EL (cell line): ENCODE data around the gene SYT13.
"Not testable (repeated sequence)": the region's sequence is repeated elsewhere in the genome, so short reads cannot be mapped to it uniquely, and the experiment has no call there.

Source experiments
- DNase-seq: peaks from one replicate; pipeline ENCODE4 v3.0.0-alpha.2; 2016

The SYT13 gene

DNA sequence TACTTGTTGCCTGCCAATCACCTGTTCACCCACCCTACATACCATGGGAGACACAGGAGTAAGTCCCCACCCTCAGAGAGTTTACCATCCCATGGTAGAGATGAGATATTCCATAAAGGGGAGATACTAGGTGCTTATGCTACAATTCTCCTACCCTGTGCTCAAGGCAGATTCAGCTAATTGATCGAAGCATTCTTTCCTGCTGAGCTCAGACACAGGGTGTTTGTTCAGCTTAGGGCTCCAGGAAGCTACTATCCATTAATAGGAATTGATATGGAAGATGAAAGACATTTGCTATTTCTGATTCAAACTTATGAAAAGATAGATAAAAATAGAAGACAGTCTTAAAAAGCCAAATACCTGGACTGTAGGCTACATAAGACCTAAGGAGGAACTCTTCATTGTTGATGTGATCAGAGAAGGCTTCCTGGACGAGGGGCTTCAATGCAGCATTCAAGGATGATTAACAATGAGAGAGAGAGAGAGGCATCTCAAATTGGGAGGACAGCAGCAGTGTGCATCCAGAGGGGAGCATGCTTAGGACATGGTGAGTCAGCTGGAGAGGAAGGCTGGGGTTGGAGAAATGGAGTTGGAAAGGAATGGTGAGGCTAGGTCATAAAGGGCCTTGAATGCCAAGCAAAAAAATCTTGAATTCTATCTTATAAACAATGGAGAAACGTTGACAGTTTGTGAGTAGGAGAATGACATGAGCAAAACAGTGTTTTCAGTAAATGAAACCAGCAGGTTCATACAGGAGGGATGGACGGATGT lies 15.0 kb downstream of the SYT13 start:
- no peak for DNase-seq

DNA sequence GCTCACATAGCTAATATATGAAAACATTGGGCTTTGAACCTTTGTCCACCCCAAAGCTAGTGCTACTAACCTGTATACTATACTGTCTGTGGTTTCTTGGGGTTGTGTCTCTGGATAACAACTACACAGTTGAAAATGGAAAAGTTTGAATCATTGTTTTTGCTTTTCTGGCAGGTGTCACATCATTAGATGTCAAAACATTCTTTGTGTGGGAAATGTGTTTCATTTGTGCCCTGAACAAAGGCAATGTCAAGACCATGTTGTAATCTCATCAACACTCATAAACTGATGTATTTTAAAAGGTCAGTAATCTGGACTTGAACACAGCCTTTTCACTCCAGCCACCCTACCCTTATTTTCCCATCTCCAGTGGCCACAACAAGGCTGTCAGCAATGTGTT lies 16.5 kb downstream of the SYT13 start:
- DNase-seq = no peak

DNA sequence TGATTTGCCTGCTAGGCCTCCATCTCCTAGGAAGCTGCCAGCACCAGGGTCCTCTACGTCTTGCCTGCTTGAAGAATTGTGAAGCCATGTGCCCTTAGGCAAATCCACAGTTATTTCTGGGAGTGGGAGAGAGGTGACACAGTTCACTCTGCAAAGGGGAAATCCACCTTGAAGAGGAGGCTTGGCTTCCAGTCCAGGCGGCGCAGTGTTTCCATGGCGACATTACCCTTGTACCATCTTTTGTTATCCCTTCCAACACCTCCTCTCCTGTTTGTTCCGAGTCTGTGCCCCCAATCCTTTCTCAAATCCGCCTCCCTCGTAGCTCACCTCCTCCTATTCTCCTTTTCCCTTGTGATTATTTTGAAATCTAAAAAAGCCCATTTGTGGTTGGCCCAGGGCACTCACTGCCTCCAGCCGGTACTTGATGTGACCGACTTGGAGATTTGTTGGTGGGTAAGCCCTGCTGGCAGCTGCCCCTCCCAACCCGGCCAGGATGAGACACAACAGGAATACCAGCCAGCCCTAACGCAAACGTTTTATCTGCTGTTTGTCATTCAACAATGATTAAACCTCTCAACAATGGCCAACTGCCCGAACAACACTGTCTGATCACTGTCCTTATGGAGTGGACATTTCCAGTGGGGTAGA lies 18.4 kb downstream of the SYT13 start:
- no peak for DNase-seq

DNA sequence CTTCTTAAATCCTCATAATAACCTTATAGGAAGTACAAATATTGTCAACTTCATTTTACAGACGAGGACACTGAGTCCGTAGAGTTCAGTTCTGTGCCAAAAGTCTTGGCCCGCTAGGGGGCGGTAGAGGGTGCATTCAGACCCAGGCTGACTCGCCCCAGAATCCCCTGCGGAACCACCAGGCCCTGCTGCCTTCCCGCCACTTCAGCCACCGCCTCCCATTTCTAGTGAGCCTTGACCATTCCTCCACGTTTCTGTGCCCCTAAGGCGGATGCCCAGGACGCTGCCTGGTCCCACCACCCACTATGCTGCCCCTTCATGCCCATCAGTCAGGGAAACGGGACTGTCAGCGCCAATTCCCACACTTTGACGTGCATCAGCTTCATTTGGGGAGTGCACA lies 19.1 kb downstream of the SYT13 start:
- no peak for DNase-seq

DNA sequence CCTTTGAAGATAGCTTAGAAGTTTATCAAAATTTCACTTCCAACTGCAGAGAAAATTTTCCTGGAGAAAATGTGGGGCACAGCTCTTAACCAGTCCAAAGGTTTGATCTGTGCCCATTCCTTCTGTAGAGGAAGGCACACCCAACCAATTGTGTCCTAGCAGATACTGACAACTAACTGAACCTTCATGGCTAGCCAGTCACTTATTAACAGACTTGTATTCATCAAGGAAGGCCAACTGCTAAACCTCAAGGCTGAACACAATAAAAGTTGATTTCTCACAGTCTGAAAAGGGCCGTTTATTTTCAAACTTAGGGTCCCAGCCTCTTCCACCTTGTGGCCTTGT lies 19.5 kb downstream of the SYT13 start:
- DNase-seq = no peak

DNA sequence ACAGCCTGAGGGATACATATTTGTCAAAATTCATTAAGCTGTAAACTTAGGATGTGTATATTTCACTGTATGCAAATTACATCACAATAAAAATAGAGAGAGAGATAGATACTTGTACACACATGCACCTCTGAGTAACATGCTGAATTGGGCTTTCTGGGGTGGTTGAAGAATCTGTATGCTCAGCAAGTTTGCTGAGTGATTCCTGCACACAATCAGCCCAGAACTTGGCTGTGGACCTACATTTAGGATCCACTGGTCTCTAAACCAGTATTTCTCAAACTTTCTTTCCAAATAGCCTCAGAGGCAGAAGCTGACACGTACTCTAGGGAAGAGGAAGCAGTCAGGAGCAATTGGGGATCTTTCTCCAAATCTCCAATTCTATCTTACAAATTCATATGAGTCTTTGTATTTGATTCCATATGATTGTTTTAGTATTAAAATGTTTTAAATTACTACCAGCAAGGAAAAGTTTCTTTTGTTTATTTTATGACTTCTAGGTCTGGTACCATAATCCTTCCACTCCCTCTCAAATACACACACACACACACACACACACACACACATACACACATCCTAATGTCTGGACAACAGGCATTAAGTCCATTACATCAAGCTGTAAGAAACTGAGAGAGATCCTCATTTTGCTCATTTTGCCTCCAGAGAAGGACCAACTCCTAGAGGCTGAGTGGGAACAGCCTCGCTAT lies 20.0 kb downstream of the SYT13 start:
- no peak for DNase-seq

DNA sequence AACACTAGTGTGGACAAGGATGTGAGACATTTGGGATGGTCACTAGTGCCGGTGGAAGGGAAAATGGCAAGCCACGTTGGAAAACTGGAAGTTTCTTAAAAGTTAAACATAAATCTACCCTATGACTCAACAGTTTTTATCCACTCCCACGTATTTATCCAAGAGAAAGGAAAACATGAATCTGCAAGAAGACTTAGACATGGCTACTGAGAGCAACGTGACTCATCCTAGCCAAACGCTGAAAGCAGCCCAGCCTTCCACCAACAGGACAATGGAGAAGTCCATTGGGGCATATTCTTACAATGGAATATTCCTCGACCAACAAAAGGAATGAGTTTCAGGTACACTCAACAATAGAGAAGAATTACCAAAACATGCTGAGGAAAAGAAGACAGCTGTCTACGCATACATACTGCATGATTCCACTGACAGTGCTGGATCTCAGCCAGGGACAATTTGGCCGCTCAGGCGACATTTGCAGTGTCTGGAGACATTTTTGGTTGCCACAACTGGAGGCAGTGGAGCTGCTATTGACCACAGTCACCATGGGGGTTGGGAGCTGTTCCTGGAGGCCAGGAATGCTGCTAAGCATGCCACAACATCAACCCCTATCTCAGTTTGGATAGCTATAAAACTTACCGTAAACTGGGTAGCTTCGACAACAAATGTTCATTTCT lies 21.2 kb downstream of the SYT13 start:
- DNase-seq = peak; percentile 64

DNA sequence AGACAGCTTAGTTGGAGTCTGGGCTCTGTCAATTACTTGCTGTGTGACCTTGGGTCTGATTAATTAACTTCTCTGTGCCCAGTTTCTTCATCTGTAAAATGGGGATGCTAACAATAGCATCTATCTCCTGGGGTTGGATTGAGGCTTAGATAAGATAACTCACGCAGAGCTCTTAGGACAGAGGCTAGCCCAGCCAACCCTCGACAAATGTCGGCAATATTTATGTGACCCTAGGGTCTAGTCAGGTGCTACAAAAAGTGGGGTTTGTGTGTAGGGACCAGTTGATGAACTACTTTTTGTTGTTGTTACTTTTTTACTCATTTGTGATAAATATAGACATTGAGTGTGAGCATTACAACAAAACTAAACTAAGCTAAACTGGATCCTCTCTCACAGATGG lies 22.4 kb downstream of the SYT13 start:
- DNase-seq = no peak

DNA sequence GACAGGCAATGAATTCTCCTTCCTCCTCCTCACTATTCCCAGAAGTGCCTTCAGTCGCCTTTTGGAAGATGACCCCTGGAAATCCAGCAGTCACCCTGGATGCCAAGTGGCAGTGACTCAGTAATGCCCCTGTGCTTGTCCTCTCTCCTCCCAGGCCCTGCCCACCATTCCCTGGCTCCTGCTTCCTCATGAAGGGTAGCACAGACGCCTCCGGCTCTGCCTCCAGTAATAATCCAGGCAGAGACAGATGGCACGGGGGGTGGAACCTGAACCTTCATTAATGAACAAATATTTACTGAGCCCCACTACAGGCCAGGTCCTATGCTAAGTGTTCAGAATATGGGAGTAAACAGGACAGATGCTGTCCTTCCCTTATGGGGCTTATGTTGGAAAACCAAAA lies 23.2 kb downstream of the SYT13 start:
- DNase-seq = no peak

DNA sequence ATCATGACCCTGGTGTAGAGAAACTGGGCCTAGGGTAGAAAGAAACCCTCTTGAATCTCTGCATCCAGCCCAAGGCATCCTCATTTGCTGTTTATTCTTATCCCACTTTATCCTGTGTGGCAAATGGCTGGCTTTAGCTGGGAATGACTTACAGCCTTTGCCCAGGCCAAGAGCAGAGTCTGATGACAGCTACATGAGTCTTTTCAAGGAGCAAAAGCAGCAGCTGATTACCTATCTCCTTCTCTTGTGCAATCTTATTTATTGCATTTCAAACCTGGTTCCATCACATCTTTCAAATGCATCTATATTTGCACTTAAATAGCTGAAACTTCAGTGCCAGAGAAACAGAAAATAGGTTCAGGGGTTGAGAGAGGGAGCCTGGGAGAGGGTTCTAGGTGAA lies 26.1 kb downstream of the SYT13 start:
- no peak for DNase-seq

DNA sequence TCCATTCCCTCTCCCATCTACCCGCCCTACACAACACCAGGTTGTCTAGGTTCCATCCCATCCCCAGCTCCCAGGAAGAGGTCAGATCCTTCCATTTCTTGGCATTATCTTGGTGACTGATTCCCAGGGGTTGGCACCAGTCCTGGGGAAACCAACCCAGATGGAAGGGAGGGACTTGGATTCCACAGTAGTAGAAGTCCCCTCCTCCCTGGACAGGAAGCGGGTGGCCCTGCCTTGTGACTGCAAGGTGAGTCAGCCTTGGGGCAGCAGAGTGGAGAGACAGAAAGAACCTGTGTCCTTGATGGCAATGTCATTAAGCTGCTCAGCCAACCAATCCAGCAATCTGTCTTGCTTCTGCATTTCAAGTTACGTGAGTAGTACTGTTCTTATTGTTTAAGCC lies 26.5 kb downstream of the SYT13 start:
- DNase-seq = peak; percentile 21

DNA sequence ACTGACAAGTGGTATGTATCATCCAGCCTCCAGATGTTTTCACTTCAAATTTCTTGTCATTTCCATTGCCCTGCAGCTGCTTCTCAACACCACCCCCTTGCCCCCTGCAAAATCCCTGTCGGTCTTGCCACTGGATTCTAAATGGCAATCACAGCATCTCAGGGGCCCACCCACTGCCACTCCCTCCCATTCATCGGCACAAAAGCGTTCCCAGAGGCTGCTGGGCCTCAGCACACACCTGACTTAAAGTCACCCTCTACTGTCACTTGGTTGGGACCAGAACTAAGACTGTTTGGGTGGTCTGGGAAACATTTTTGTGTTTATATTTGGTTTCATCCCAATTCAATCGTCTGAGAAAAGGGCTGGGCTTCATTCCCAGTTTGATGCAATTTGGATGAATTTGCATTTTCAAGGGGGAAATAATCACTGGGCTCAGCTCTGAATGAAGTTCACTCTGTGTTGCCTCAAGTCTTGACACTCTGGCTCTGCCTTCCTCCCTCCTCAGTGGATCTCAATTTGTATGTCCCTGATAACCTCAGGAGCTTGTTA lies 27.1 kb downstream of the SYT13 start:
- DNase-seq = no peak

DNA sequence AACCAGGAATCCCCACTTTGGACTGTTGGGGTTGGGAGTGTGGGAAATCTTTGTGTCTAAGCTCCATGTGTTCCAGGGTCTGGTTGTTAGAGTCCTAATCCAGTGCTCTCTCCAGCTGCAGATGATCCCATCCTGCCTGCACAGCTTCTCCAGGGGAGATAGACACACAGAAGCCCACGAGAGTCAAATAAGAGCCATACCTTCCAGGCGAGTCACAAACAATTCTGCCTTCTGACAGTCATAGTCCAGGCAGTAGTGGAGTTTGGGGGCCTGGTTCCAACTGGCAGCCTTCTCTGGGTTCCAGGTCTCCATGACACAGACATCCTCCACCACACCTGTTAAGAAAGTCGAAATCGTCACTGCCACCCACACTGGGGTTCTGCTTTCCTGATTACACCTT lies 32.1 kb downstream of the SYT13 start:
- peak; percentile 26 for DNase-seq

DNA sequence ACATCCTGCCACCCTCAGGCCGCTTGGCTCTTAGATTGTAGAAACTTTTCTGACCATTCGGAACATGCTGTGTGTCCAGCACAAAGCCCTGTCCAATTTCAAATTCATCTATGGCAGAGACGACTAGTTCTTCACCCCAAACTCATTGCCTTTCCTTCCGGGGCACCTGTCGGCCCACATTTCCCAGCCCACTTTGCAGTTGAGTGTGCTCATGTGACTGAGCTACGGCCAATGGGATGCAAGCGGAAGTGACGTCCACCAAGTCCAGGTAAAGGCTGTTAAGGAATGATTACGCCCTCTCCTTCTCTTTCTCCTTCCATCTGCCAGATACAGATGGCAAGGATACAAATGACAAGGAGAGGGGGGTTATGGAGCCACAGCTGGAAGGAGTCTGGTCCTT lies 32.5 kb downstream of the SYT13 start:
- DNase-seq = no peak

DNA sequence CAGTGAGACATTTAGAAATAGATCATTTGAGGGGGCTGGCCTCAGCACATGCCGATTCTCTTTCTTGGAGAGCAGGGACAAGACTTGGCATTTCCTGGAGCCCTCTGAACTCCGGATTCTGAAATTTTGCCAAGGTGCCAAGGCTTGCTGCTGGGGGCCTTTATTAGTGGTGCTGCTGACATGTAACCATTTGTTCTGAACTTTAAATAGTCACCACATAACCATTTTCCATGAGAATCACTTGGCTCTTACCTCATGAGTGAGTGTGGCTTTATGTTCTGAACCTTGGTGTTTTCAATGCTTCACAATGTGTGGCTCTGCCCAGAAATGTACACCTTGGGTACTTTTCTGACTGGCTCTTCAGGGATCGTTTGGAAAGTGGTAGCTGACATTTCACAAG lies 33.3 kb downstream of the SYT13 start:
- no peak for DNase-seq

DNA sequence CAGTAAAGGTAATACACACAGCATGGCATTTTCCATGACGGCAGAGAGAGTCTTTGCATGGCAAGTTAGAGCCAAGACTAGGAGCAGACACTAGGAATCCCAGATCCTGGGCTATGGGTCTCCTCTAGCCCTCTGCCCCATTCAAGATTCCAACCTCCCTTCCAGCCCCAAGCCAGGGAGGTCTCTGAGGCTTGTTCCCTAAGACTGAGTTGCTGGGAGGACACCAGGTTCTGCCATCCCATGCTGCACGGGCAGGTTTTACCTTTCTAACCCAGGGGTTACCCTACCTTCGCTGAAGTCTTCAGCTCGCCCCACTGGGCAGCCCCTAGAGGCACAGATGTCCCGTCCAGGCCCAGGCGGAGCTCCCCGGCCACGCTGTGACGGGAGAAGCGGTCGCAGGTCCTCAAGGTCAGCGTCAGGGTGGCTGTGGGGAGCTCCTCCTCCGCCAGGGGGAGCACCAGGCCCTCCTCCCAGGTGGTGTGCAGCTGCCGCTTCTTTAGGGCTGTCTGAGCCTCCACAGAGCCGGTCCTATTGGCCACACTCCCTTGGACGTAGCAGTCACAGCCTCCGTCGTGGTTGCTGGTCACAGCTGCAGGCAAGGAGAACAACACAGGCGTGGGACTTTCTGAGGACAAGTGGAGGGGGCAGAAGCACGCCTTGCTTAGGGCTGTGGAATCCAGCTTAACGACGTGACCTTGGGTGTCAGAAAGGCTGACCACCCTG lies 33.8 kb downstream of the SYT13 start:
- DNase-seq = peak; percentile 48

DNA sequence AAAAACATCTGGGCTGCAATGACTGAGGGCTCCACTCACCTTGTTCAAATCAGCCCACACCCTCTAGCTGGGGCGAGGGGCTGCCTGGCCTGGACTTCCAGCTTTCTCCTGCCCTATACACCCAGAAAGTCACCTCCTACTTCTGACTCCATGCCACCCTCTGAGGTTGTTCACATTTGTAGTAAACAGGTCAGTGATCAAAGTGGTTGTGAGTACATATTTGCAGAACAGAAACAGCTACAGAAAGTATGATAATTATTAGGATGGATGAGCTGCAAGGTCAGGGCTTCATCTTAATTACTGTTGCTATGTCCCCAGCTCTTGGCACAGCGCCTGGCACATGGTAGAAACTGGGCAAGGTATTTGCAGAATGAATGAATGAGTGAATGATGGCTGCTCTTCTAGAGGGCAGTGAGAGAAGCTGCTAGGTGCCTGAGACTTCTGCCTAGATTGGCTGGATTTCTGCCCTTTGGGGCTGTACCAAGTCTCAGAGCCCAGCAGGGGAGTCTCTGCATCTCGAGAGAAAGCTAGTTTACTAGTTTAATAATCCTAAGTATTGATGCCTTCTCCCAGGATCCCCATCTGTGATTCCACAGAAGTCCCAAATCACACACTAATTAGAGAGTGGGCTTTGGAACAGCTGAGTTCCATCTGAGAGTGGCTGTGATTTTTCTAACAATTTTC lies 36.0 kb downstream of the SYT13 start:
- no peak for DNase-seq

DNA sequence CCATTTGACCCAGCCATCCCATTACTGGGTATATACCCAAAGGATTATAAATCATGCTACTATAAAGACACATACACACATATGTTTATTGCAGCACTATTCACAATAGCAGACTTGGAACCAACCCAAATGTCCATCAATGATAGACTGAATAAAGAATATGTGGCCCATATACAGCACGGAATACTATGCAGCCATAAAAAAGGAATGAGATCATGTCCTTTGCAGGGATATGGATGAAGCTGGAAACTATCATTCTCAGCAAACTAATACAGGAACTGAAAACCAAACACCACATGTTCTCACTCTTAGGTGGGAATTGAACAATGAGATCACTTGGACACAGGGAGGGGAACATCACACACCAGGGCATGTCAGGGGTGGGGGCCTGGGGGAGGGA lies 36.8 kb downstream of the SYT13 start:
- DNase-seq = not testable (repeated sequence)

DNA sequence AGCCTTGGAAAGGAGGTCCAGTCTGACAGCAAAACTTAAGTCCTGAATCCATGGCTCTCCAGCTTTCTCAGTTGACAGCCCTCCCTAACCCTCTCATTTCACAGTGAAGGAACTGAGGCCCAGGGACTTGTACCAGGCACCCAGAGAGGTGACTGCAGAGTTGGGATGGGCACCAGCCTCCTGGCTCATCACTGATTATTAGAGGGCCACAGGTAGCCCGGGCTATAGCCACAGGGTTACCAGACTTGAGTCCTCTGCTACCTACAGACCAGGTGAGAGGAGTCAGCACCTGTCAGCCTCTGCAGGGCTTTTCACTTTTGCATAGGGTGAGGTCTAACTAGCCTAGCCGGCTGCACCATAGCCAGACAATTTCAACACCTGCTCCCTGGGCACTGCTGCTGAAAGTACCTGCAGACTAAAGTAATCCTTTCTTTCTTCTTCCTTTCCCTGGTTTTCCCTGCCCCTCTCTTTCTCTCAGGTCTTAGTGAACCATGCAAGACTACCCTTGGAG lies 37.6 kb downstream of the SYT13 start:
- DNase-seq = no peak

DNA sequence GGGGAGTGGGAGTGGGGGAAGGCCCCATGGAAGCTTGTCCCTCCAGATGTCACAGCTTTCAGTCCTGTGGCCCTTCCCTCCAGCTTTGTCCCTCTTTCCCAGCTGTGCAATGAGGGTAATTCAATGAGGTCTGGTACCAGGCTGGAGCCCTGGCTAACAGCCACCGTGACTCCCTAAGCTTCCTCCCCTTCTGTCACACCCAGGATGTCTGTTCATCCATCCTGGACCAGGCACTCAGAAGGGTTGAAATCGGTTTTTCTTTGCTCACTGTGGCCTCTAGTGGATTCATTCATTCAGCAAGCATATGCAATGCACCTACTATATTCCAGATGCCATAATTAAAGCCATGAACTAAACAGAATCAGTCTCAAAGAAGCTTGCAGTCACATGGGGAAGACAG lies 38.7 kb downstream of the SYT13 start:
- DNase-seq = no peak

DNA sequence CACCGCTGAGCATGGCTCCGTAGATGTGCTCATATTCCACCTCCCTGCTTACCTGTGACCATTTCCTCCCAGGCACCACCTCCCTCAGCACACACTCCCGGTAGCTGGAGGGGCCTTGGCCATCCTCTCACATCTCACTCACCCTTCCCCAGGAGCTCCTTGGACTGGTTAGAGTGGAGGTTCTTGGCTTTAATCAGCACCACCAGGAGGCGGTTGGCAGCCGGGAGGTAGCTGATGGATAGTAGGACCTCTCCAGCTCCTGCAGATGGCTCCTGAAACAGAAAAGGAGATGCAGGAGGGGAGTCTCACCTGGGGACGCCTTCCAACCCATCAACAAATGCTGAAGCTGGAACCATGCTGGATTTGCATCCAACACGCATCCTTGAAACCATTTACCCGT lies 39.9 kb downstream of the SYT13 start:
- DNase-seq = no peak
